Esophagus muscularis mucosa (tissue), 3 donors: ENCODE data around the gene DSCAML1.

ENCODE experiments used
- POLR2A ChIP-seq: fragments of 450-650 bp; IDR thresholded peaks from one replicate; pipeline ENCODE4 v1.6.1; 2017; ENCODE audit warnings: antibody characterized with exemption, moderate library complexity, mild to moderate bottlenecking, low read depth
- TF ChIP-seq, protein P1 (sequence below), 3 experiments: fragments of 200-600 bp in 2 of 3; fragments of 450-650 bp in 1 of 3; sonication (generic) in 2 of 3; IDR thresholded peaks; one replicate each; pipeline ENCODE4 v1.5.1; 2017 to 2019; ENCODE audit warnings: antibody characterized with exemption in 3 of 3, mild to moderate bottlenecking in 2 of 3, moderate library complexity in 1 of 3

DNA sequence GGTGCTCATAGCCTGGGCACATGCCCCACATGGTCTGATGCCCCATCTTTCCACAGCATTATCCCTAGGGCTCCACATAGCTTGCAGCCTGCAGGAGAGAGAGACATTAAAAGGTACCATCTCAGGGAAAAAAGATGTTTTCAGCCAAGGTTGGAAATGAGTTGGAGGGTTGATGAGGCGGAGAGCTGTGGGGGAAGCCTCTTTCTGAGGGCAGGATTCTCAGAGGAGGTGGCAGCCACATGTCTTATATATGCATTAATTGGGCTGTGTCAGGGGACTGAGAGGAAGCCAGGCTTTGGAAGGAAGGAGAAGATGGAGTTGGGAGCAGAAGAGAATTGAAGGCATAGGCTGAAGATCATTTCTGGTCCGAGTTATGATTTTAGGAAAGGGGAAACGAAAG is 411.5 kb downstream of the DSCAML1 start:
- no peak for TF ChIP-seq POLR2A
- TF ChIP-seq, protein P1, sequence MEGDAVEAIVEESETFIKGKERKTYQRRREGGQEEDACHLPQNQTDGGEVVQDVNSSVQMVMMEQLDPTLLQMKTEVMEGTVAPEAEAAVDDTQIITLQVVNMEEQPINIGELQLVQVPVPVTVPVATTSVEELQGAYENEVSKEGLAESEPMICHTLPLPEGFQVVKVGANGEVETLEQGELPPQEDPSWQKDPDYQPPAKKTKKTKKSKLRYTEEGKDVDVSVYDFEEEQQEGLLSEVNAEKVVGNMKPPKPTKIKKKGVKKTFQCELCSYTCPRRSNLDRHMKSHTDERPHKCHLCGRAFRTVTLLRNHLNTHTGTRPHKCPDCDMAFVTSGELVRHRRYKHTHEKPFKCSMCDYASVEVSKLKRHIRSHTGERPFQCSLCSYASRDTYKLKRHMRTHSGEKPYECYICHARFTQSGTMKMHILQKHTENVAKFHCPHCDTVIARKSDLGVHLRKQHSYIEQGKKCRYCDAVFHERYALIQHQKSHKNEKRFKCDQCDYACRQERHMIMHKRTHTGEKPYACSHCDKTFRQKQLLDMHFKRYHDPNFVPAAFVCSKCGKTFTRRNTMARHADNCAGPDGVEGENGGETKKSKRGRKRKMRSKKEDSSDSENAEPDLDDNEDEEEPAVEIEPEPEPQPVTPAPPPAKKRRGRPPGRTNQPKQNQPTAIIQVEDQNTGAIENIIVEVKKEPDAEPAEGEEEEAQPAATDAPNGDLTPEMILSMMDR (IDR thresholded peaks at IDR 0.05): no peak
